Activated CD4-positive, alpha-beta T cell treated with anti-CD3 and anti-CD28 coated beads for 1 hour (primary cell): Measurements from ENCODE around the gene CAV3.
"Not testable (repeated sequence)": the region's sequence is repeated elsewhere in the genome, so short reads cannot be mapped to it uniquely, and the experiment has no call there.

Experiments used
- DNase-seq: peaks from one replicate; pipeline ENCODE4 v3.0.0-alpha.2; 2020

The CAV3 gene

GRCh38 chr3:8733332-8734094 is at the start of gene CAV3:
Gene CAV3 (plus strand): TSS chr3:8733802. CDS start chr3:8733877, 75 bp downstream.
- DNase-seq: no peak

GRCh38 chr3:8684992-8685391 is 48.6 kb upstream of the CAV3 start:
- DNase-seq: not testable (repeated sequence)

- DNase-seq: not testable (repeated sequence)
These were observed 42.3 kb upstream of the CAV3 start for GRCh38 chr3:8691295-8691694.

- DNase-seq: no peak
These were observed 31.0 kb upstream of the CAV3 start for GRCh38 chr3:8702560-8702959.

- DNase-seq: no peak
These were observed 28.0 kb upstream of the CAV3 start for GRCh38 chr3:8705575-8705974.

- no peak for DNase-seq
These were observed 24.3 kb upstream of the CAV3 start for GRCh38 chr3:8709287-8709686.

- no peak for DNase-seq
These were observed 23.6 kb upstream of the CAV3 start for GRCh38 chr3:8709801-8710507.

- DNase-seq: no peak
These were observed 21.3 kb upstream of the CAV3 start for GRCh38 chr3:8712045-8712907.

GRCh38 chr3:8712908-8713255 is 20.7 kb upstream of the CAV3 start:
- no peak for DNase-seq

GRCh38 chr3:8713901-8714759 is 19.5 kb upstream of the CAV3 start:
- no peak for DNase-seq

- DNase-seq: not testable (repeated sequence)
These were observed 17.8 kb upstream of the CAV3 start for GRCh38 chr3:8715757-8716156.

- no peak for DNase-seq
These were observed 10.8 kb upstream of the CAV3 start for GRCh38 chr3:8722808-8723207.

GRCh38 chr3:8723612-8724011 is 10.0 kb upstream of the CAV3 start:
- DNase-seq: no peak

GRCh38 chr3:8724108-8724752 is 9.4 kb upstream of the CAV3 start:
- no peak for DNase-seq

- DNase-seq: no peak
These were observed 5.7 kb upstream of the CAV3 start for GRCh38 chr3:8727605-8728512.

GRCh38 chr3:8729479-8729878 is 4.1 kb upstream of the CAV3 start:
- no peak for DNase-seq

- DNase-seq: no peak
These were observed 2.9 kb upstream of the CAV3 start for GRCh38 chr3:8730656-8731055.

GRCh38 chr3:8732413-8732812 is 1.2 kb upstream of the CAV3 start:
- no peak for DNase-seq

- DNase-seq: no peak
These were observed 706 bp downstream of the CAV3 start for GRCh38 chr3:8734137-8734878.

- DNase-seq: no peak
These were observed 1.3 kb downstream of the CAV3 start for GRCh38 chr3:8734908-8735307.
